ENCODE results near the gene MICAL1.

- TF ChIP-seq CTCF (IDR thresholded peaks at IDR 0.05), result no peak
- TF ChIP-seq POLR2A (IDR thresholded peaks at IDR 0.05), result no peak
Measured at GRCh38 chr6:109490713-109491112, 35.1 kb upstream of the MICAL1 start.

All from breast epithelium (tissue), 3 donors.